Measurements from ENCODE around the gene GOLGA6L2.
"Not testable (repeated sequence)": the region's sequence is repeated elsewhere in the genome, so short reads cannot be mapped to it uniquely, and the experiment has no call there.

The GOLGA6L2 gene

DNA sequence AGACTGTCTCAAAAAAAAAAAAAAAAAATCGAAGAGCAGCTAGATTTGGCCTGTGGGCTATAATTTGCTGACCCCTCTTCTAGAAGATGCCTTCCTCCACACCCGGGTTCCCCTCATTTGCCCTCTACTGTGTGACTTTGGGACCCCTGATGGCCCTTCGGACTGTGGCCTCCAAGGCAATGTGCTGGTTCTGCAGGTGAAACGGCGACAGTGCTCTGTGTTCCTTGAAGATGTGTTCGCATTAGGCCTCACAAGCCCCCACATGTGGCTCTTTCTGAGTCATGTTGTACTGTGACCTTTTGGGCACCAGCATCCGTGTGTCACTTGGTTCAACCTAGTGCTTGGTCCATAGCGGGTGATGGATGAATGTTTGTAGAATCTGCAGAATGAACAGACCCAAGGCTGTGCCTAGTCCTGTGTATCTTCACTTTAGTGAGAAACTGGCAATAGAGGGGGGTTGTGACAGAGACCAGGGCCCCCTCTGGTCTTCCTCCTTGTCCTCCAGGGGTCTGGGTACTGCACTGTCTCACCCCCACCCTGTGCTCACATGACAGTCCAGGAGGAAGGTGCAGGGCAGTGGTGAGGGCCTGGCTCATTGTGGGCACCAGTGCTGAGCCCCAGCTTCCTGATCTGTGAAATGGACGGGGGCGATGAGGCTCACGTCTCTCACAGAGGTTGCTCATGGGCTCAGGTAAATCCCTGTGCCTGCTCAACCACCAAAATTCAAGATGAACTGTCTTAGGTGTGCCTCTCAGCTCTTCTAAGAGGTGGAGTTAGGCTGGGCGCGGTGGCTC lies 22.7 kb downstream of the GOLGA6L2 start:
- DNase-seq = no peak

- no peak for DNase-seq
Observed at GRCh38 chr15:23422946-23423708, 23.9 kb downstream of the GOLGA6L2 start.

GRCh38 chr15:23422099-23422945 lies 24.7 kb downstream of the GOLGA6L2 start:
- DNase-seq = no peak

- no peak for DNase-seq
Observed at GRCh38 chr15:23420806-23421575, 26.1 kb downstream of the GOLGA6L2 start.

GRCh38 chr15:23416349-23417276 lies 30.4 kb downstream of the GOLGA6L2 start:
- no peak for DNase-seq

GRCh38 chr15:23415866-23416265 lies 31.2 kb downstream of the GOLGA6L2 start:
- not testable (repeated sequence) for DNase-seq

GRCh38 chr15:23415321-23415865 lies 31.6 kb downstream of the GOLGA6L2 start:
- no peak for DNase-seq

DNA sequence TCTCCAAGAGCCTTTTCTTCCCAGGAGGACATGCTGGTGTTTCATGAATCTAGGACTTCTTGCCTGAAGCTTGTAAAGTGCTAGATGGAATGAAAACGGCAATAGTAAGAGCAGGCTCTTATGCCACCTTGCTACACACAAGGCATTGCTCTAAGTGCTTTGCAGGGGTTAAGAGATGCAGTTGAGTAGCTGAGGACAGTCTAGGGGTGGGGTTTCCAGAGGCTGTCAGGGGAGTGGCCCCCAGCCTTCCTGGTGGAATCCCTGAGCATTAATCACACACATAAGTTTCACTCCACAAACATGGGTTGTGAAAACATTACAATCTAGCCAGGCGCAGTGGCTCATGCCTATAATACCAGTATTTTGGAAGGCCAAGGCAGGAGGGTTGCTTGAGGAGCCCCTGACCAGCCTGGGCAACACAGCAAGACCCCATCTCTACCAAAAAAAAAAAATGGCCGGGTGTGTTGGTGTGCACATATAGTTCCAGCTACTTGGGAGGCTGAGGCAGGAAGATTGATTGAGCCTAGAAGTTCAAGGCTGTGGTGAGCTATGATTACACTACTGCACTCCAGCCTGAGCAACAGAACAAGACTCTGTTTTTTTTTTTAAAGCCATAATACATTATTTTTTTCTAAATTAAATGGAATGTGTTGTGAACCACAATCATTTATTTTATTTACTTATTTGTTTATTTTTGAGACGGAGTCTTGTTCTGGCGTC lies 34.0 kb downstream of the GOLGA6L2 start:
- not testable (repeated sequence) for DNase-seq

DNA sequence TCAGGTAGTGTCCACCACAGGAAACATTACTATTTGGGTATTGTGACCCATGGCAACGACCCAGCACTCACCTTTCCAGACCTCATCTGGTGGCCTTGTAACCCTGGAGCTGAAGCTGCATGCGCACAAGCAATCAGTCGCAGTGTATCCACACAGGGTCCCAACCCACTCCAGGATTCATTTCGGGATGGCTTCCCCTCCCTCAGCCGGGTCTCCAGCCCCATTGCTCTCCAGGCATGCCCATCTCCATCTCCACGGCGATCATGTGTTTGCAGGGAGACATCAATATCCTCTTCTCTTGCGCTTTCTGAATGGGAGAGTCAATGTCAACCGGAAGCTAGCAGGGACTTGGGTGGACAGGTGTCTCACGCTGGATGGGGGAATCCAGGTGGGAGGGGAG lies 35.2 kb downstream of the GOLGA6L2 start:
- DNase-seq = no peak

- no peak for DNase-seq
Observed at GRCh38 chr15:23403550-23403949, 43.5 kb downstream of the GOLGA6L2 start.

- DNase-seq = no peak
Observed at GRCh38 chr15:23402544-23402943, 44.5 kb downstream of the GOLGA6L2 start.

DNA sequence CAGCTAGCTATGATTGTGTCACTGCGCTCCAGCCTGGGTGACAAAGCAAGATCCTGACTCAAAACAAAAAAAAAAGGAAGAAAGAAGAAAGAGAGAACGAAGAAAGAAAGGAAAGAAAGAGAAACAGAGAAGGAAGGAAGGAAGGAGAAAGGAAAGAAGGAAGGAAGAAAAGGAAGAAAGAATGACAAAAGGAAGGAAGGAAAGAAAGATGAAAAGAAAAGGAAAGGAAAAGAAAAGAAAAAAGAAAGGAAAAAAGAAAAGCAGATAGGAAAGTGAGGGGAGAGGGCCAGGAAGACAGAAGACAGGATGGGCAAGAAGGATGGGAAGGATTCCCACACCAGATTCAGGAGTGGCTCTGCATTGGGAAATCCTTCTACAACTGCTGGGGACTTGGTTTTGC lies 44.9 kb downstream of the GOLGA6L2 start:
- no peak for DNase-seq

- DNase-seq = no peak
Observed at GRCh38 chr15:23401627-23402026, 45.4 kb downstream of the GOLGA6L2 start.

DNA sequence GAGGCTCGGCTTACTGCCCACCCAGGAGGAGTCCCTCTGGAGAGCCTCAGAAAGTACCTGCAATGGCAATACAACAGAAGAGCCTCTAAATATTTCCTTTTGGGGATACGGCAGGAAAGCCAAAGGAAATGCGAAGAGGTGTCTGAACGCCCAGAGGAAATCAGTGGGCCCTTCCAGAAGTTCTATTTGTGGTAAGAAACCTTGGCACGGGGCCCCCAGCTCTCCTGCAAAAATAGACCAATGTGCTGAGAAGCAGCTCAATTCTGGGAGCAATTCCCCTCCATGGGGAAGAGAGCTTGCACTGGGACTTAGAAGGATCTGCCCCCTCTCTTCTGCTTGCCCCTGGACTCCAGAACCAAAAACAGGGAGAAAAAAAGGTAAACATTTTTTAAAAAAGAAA lies 47.8 kb downstream of the GOLGA6L2 start:
- not testable (repeated sequence) for DNase-seq

- DNase-seq = not testable (repeated sequence)
Observed at GRCh38 chr15:23398357-23398756, 48.7 kb downstream of the GOLGA6L2 start.

GRCh38 chr15:23397779-23398178 lies 49.3 kb downstream of the GOLGA6L2 start:
- no peak for DNase-seq

- DNase-seq = no peak
Observed at GRCh38 chr15:23395832-23396231, 51.2 kb downstream of the GOLGA6L2 start.

- DNase-seq = no peak
Observed at GRCh38 chr15:23395030-23395692, 51.9 kb downstream of the GOLGA6L2 start.
